ENCODE measurements around the gene NHEJ1.

- TF ChIP-seq MAX (IDR thresholded peaks at IDR 0.05) (no peak), CTCF (IDR thresholded peaks at IDR 0.05; ENCODE audit: low read depth, low read length, missing input control) (no peak), REST (IDR thresholded peaks at IDR 0.05) (no peak), ZBTB33 (IDR thresholded peaks at IDR 0.05) (no peak), RAD21 (IDR thresholded peaks at IDR 0.05) (no peak), JUND (IDR thresholded peaks at IDR 0.05) (no peak), EGR1 (IDR thresholded peaks at IDR 0.05; ENCODE audit: low read depth in 2 of 2) (no peak), ATF3 (IDR thresholded peaks at IDR 0.05) (no peak), SP1 (IDR thresholded peaks at IDR 0.05) (no peak), TAF1 (conservative IDR thresholded peaks at IDR 0.05) (no peak), GABPA (IDR thresholded peaks at IDR 0.05 in 1 of 2, conservative IDR thresholded peaks at IDR 0.05 in 1 of 2) (no peak), NR2F2 (IDR thresholded peaks at IDR 0.05) (no peak), YY1 (IDR thresholded peaks at IDR 0.05) (no peak), HNF4G (IDR thresholded peaks at IDR 0.05) (no peak)
Measured at GRCh38 chr2:219124381-219125110, 36.1 kb downstream of the NHEJ1 start.
